ENCODE measurements around the gene GTF2F1.
"Not testable (repeated sequence)": the region's sequence is repeated elsewhere in the genome, so short reads cannot be mapped to it uniquely, and the experiment has no call there.

The GTF2F1 gene

GRCh38 chr19:6393074-6393982 is at the start of gene GTF2F1:
Gene GTF2F1 (minus strand): TSS chr19:6393164. CDS start chr19:6392995, 169 bp downstream.
- peak; percentile 74 to 99 (median 94) for DNase-seq

GRCh38 chr19:6442087-6442688 is 49.2 kb upstream of the GTF2F1 start:
- no peak for DNase-seq

GRCh38 chr19:6440905-6441304 is 47.9 kb upstream of the GTF2F1 start:
- DNase-seq: no peak

- DNase-seq: no peak
These were observed 46.8 kb upstream of the GTF2F1 start for GRCh38 chr19:6439743-6440142.

- DNase-seq: no peak
These were observed 40.7 kb upstream of the GTF2F1 start, which contains the start of gene SLC25A41 for GRCh38 chr19:6433663-6434062. Gene SLC25A41 (minus strand): TSS chr19:6433763. CDS start chr19:6433693, 70 bp downstream.

GRCh38 chr19:6433165-6433564 is 40.2 kb upstream of the GTF2F1 start:
- no peak for DNase-seq

GRCh38 chr19:6431891-6432290 is 38.9 kb upstream of the GTF2F1 start:
- DNase-seq: no peak

GRCh38 chr19:6429419-6430221 is 36.7 kb upstream of the GTF2F1 start:
- DNase-seq: no peak

GRCh38 chr19:6428692-6429418 is 35.9 kb upstream of the GTF2F1 start:
- DNase-seq: not testable (repeated sequence)

GRCh38 chr19:6427131-6427530 is 34.2 kb upstream of the GTF2F1 start:
- no peak for DNase-seq

- peak in 2 of 14 donors; percentile 17 to 36 for DNase-seq
These were observed 33.0 kb upstream of the GTF2F1 start for GRCh38 chr19:6425732-6426620.

GRCh38 chr19:6424939-6425731 is 32.2 kb upstream of the GTF2F1 start:
- peak; percentile 98 to 100 (median 100) for DNase-seq

- peak in 2 of 14 donors; percentile 35 to 39 for DNase-seq
These were observed 31.4 kb upstream of the GTF2F1 start, which contains the start of gene KHSRP for GRCh38 chr19:6424195-6424938. Gene KHSRP (minus strand): TSS chr19:6424811. CDS start chr19:6424701, 110 bp downstream.

- DNase-seq: peak in 3 of 14 donors; percentile 22 to 38 (median 23)
These were observed 30.7 kb upstream of the GTF2F1 start for GRCh38 chr19:6423499-6424194.

GRCh38 chr19:6421075-6422014 is 28.4 kb upstream of the GTF2F1 start:
- no peak for DNase-seq

GRCh38 chr19:6418562-6418932 is 25.6 kb upstream of the GTF2F1 start:
- no peak for DNase-seq
